HG02571 (cell line): Measurements from ENCODE around the gene IRF6.
"Not testable (repeated sequence)": the region's sequence is repeated elsewhere in the genome, so short reads cannot be mapped to it uniquely, and the experiment has no call there.

ENCODE experiments used
- ATAC-seq: cut with Tn5 transposase; IDR thresholded peaks from one replicate; pipeline ENCODE4 v1.9.1; 2021; ENCODE audit warnings: mild to moderate bottlenecking, moderate library complexity; ENCODE audit not compliant: unreplicated experiment

Gene IRF6

GRCh38 chr1:209823143-209824041, 17.4 kb upstream of the IRF6 start:
- no peak for ATAC-seq

GRCh38 chr1:209822706-209823105, 16.8 kb upstream of the IRF6 start:
- no peak for ATAC-seq

- ATAC-seq = no peak
These were observed 15.0 kb upstream of the IRF6 start for GRCh38 chr1:209820986-209821385.

- ATAC-seq = no peak
These were observed 13.1 kb upstream of the IRF6 start for GRCh38 chr1:209819058-209819457.

- ATAC-seq = no peak
These were observed 11.7 kb upstream of the IRF6 start for GRCh38 chr1:209817691-209818090.

- ATAC-seq = no peak
These were observed 11.0 kb upstream of the IRF6 start for GRCh38 chr1:209816923-209817322.

- ATAC-seq = no peak
These were observed 10.0 kb upstream of the IRF6 start for GRCh38 chr1:209815931-209816341.

GRCh38 chr1:209815490-209815889, 9.5 kb upstream of the IRF6 start:
- no peak for ATAC-seq

- no peak for ATAC-seq
These were observed 8.0 kb upstream of the IRF6 start for GRCh38 chr1:209813902-209814301.

- ATAC-seq = no peak
These were observed 4.8 kb upstream of the IRF6 start for GRCh38 chr1:209810783-209811182.

GRCh38 chr1:209809611-209810010, 3.7 kb upstream of the IRF6 start:
- no peak for ATAC-seq

GRCh38 chr1:209808059-209808581, 2.2 kb upstream of the IRF6 start:
- ATAC-seq = no peak

- no peak for ATAC-seq
These were observed 1.6 kb upstream of the IRF6 start for GRCh38 chr1:209807509-209807908.

GRCh38 chr1:209805341-209805781, 581 bp downstream of the IRF6 start:
- ATAC-seq = no peak

- ATAC-seq = no peak
These were observed 2.4 kb downstream of the IRF6 start for GRCh38 chr1:209803568-209803967.

- ATAC-seq = no peak
These were observed 3.2 kb downstream of the IRF6 start for GRCh38 chr1:209802780-209803152.

- no peak for ATAC-seq
These were observed 3.7 kb downstream of the IRF6 start for GRCh38 chr1:209802117-209802779.

- no peak for ATAC-seq
These were observed 4.7 kb downstream of the IRF6 start for GRCh38 chr1:209800984-209801834.

- no peak for ATAC-seq
These were observed 7.8 kb downstream of the IRF6 start for GRCh38 chr1:209797978-209798639.

GRCh38 chr1:209793711-209794110, 12.2 kb downstream of the IRF6 start:
- ATAC-seq = not testable (repeated sequence)

GRCh38 chr1:209791920-209792319, 14.0 kb downstream of the IRF6 start:
- no peak for ATAC-seq
